ENCODE results near the gene HES6. TPM values are rescaled to one million over a fixed set of nuclear protein-coding genes. Genes with fewer than 3 reads are reported as not detected.

HES6 gene
- total RNA-seq, 2 donors from 2014 or later: 55.6 to 79.5 TPM

GRCh38 chr2:238259061-238260020 lies 19.5 kb upstream of the HES6 start:
- H3K4me1 ChIP-seq: peaks cover 5% of the 10 kb centered on the region
- no peaks in the 10 kb centered on the region for H3K9me3 ChIP-seq
- no peak overlapping the region for H3K9ac ChIP-seq (ENCODE audit: low read depth in 2 of 2, low read length in 2 of 2)
- H3K4me3 ChIP-seq: no peak overlapping the region
- H3K36me3 ChIP-seq: peaks cover 3% of the 10 kb centered on the region
- intact Hi-C loops (cut with DNase I): loop anchor here (5.0 kb wide), 3 partner anchors 78 to 402 kb away; partner anchors contain the start of gene RAMP1
- no peaks in the 10 kb centered on the region for H3K27me3 ChIP-seq
- TF ChIP-seq CTCF (IDR thresholded peaks at IDR 0.05): no peak
- no peak overlapping the region for H3K27ac ChIP-seq
- DNase-seq: no peak

- H3K9me3 ChIP-seq: no peaks in the 10 kb centered on the region
- no peak for DNase-seq
- no peak overlapping the region for H3K4me3 ChIP-seq
- no peaks in the 10 kb centered on the region for H3K27me3 ChIP-seq
- intact Hi-C loops (cut with DNase I): loop anchor here (5.0 kb wide), 2 partner anchors 79 to 204 kb away; no protein-coding TSS in a partner anchor
- no peak for TF ChIP-seq CTCF (IDR thresholded peaks at IDR 0.05)
- peaks cover 3% of the 10 kb centered on the region for H3K36me3 ChIP-seq
- no peak overlapping the region for H3K27ac ChIP-seq
- no peak overlapping the region for H3K9ac ChIP-seq (ENCODE audit: low read depth in 2 of 2, low read length in 2 of 2)
- no peaks in the 10 kb centered on the region for H3K4me1 ChIP-seq
These were observed 18.2 kb upstream of the HES6 start for GRCh38 chr2:238257786-238258700.

- DNase-seq: peak; percentile 92
- H3K27ac ChIP-seq: no peak overlapping the region
- intact Hi-C loops (cut with DNase I): loop anchor here (5.0 kb wide), 2 partner anchors 81 to 206 kb away; no protein-coding TSS in a partner anchor
- H3K36me3 ChIP-seq: peaks cover 3% of the 10 kb centered on the region
- no peak overlapping the region for H3K9ac ChIP-seq (ENCODE audit: low read depth in 2 of 2, low read length in 2 of 2)
- H3K9me3 ChIP-seq: no peaks in the 10 kb centered on the region
- H3K4me3 ChIP-seq: no peak overlapping the region
- H3K4me1 ChIP-seq: no peaks in the 10 kb centered on the region
- no peaks in the 10 kb centered on the region for H3K27me3 ChIP-seq
- TF ChIP-seq CTCF (IDR thresholded peaks at IDR 0.05): peak; percentile 95
These were observed 16.8 kb upstream of the HES6 start for GRCh38 chr2:238256594-238257104.

- Histone ChIP-seq H3K27ac (no peak overlapping the region), H3K9ac (ENCODE audit: low read depth in 2 of 2, low read length in 2 of 2) (no peak overlapping the region), H3K4me3 (no peak overlapping the region), H3K27me3 (no peaks in the 10 kb centered on the region), H3K4me1 (no peaks in the 10 kb centered on the region), H3K36me3 (peaks cover 3% of the 10 kb centered on the region), H3K9me3 (no peaks in the 10 kb centered on the region)
- intact Hi-C loops (cut with DNase I): loop anchor here (5.0 kb wide), 2 partner anchors 81 to 206 kb away; no protein-coding TSS in a partner anchor
- no peak for DNase-seq
- no peak for TF ChIP-seq CTCF (IDR thresholded peaks at IDR 0.05)
These were observed 16.3 kb upstream of the HES6 start for GRCh38 chr2:238256111-238256510.

GRCh38 chr2:238255636-238256035 lies 15.8 kb upstream of the HES6 start:
- H3K4me1 ChIP-seq: no peaks in the 10 kb centered on the region
- H3K4me3 ChIP-seq: no peak overlapping the region
- intact Hi-C loops (cut with DNase I): loop anchor here (5.0 kb wide), 2 partner anchors 82 to 207 kb away; no protein-coding TSS in a partner anchor
- H3K27me3 ChIP-seq: no peaks in the 10 kb centered on the region
- H3K27ac ChIP-seq: no peak overlapping the region
- H3K9ac ChIP-seq (ENCODE audit: low read depth in 2 of 2, low read length in 2 of 2): no peak overlapping the region
- TF ChIP-seq CTCF (IDR thresholded peaks at IDR 0.05): no peak
- DNase-seq: no peak
- H3K9me3 ChIP-seq: no peaks in the 10 kb centered on the region
- peaks cover 3% of the 10 kb centered on the region for H3K36me3 ChIP-seq
